Common myeloid progenitor, CD34-positive (primary cell): ENCODE measurements around the gene CACNA2D4.

ENCODE experiments used
- CTCF ChIA-PET: fragments of 350-600 bp; sonication (Branson Sonifier 250); formaldehyde crosslinking; loops from one replicate; lab custom pipeline; 2021; ENCODE audit warnings: antibody characterized with exemption; lab: Charles Lee
- POLR2A ChIA-PET: fragments of 350-600 bp; sonication (Branson Sonifier 250); formaldehyde crosslinking; loops from one replicate; lab custom pipeline; 2021; ENCODE audit warnings: antibody characterized with exemption; lab: Charles Lee
- DNase-seq, 3 donors: peaks; one replicate each; pipeline versions ENCODE4 v3.0.0 to v3.0.0-alpha.2; 2013
- H3K27ac ChIP-seq, 2 experiments: 1 replicate in 1 of 2; 2 replicates in 1 of 2; pipeline ENCODE4 v1.7.0; 2013; ENCODE audit warnings: inconsistent platforms in 2 of 2, low read length in 2 of 2, mild to moderate bottlenecking in 2 of 2, low read depth in 1 of 2, moderate library complexity in 1 of 2; ENCODE audit not compliant: severe bottlenecking in 2 of 2, insufficient read depth in 1 of 2, poor library complexity in 1 of 2
- H3K27me3 ChIP-seq, 5 experiments: replicated peaks in 2 of 5; 1 replicate in 3 of 5; 2 replicates in 2 of 5; pipeline versions ENCODE4 v1.6.1 to v1.7.0; 2013; ENCODE audit warnings: low read length in 4 of 5, mild to moderate bottlenecking in 2 of 5, moderate library complexity in 2 of 5, inconsistent platforms in 1 of 5; ENCODE audit not compliant: insufficient read depth in 5 of 5, control insufficient read depth in 4 of 5
- H3K36me3 ChIP-seq, 4 experiments: 1 replicate in 2 of 4; 2 replicates in 2 of 4; pipeline versions ENCODE4 v1.6.1 to v1.7.0; 2013; ENCODE audit warnings: low read length in 3 of 4, control low read depth in 1 of 4, mild to moderate bottlenecking in 1 of 4; ENCODE audit not compliant: control insufficient read depth in 4 of 4, insufficient read depth in 4 of 4
- H3K4me1 ChIP-seq, 4 experiments: 1 replicate in 3 of 4; 2 replicates in 1 of 4; pipeline versions ENCODE4 v1.6.1 to v1.7.1; 2013; ENCODE audit warnings: low read length in 3 of 4, mild to moderate bottlenecking in 3 of 4, control low read depth in 1 of 4, inconsistent platforms in 1 of 4, moderate library complexity in 1 of 4; ENCODE audit not compliant: control insufficient read depth in 4 of 4, insufficient read depth in 4 of 4; ENCODE audit errors: control extremely low read depth in 1 of 4
- H3K4me3 ChIP-seq, 7 experiments: 1 replicate in 4 of 7; 2 replicates in 3 of 7; pipeline versions ENCODE4 v1.5.1 to v1.7.0; 2013; ENCODE audit warnings: mild to moderate bottlenecking in 7 of 7, low read length in 6 of 7, moderate library complexity in 6 of 7, inconsistent platforms in 2 of 7, low read depth in 2 of 7, control low read depth in 1 of 7; ENCODE audit not compliant: insufficient read depth in 4 of 7, control insufficient read depth in 1 of 7; ENCODE audit errors: extremely low read depth in 1 of 7
- H3K9me3 ChIP-seq, 5 experiments: 1 replicate in 4 of 5; 2 replicates in 1 of 5; pipeline versions ENCODE4 v1.6.1 to v1.7.1; 2013; ENCODE audit warnings: low read length in 4 of 5, mild to moderate bottlenecking in 2 of 5, inconsistent platforms in 1 of 5, low read depth in 1 of 5, moderate library complexity in 1 of 5; ENCODE audit not compliant: control insufficient read depth in 4 of 5, insufficient read depth in 2 of 5; ENCODE audit errors: control extremely low read depth in 1 of 5
- WGBS: methylation state at CpG from one replicate; pipeline ENCODE4 v1.1.5; 2013; ENCODE audit not compliant: insufficient coverage; 5-methylcytosine and 5-hydroxymethylcytosine counted together

The CACNA2D4 gene

GRCh38 chr12:1760566-1761382, 157.7 kb downstream of the CACNA2D4 start:
- POLR2A ChIA-PET = no interaction called here
- H3K4me3 ChIP-seq = no peak overlapping the region
- peaks cover 0 to 2% (median 0%) of the 10 kb centered on the region in 5 experiments for H3K9me3 ChIP-seq
- DNase-seq = no peak
- no peaks in the 10 kb centered on the region for H3K27me3 ChIP-seq
- no CpG with 5 or more reads among the region's 2 CpGs for WGBS
- peaks cover 13 to 33% (median 20%) of the 10 kb centered on the region in 4 experiments for H3K36me3 ChIP-seq
- peaks cover 0 to 2% (median 0%) of the 10 kb centered on the region in 4 experiments for H3K4me1 ChIP-seq
- CTCF ChIA-PET = interaction anchor here (0.6 to 1.1 kb wide), 3 partner anchors 10 to 107 kb away, joined by 3 read pairs; no protein-coding TSS in a partner anchor
- no peak overlapping the region for H3K27ac ChIP-seq

- POLR2A ChIA-PET = no interaction called here
- DNase-seq = no peak
- peaks cover 20 to 44% (median 30%) of the 10 kb centered on the region in 4 experiments for H3K36me3 ChIP-seq
- no peak overlapping the region for H3K4me3 ChIP-seq
- H3K9me3 ChIP-seq = peaks cover 0 to 2% (median 0%) of the 10 kb centered on the region in 5 experiments
- CTCF ChIA-PET = no interaction called here
- no peak overlapping the region for H3K27ac ChIP-seq
- H3K27me3 ChIP-seq = no peaks in the 10 kb centered on the region
- peaks cover 0 to 2% (median 0%) of the 10 kb centered on the region in 4 experiments for H3K4me1 ChIP-seq
- 86% methylated on average over 1 of the region's 4 CpGs for WGBS
These were observed 159.6 kb downstream of the CACNA2D4 start for GRCh38 chr12:1758887-1759286.

GRCh38 chr12:1758376-1758775, 160.1 kb downstream of the CACNA2D4 start:
- Histone ChIP-seq H3K4me3 (no peak overlapping the region), H3K4me1 (no peaks in the 10 kb centered on the region), H3K36me3 (peaks cover 20 to 44% (median 30%) of the 10 kb centered on the region in 4 experiments), H3K27ac (no peak overlapping the region), H3K9me3 (peaks cover 0 to 2% (median 0%) of the 10 kb centered on the region in 5 experiments), H3K27me3 (no peaks in the 10 kb centered on the region)
- WGBS = 100% methylated on average over 2 of the region's 2 CpGs
- POLR2A ChIA-PET = no interaction called here
- DNase-seq = no peak
- CTCF ChIA-PET = no interaction called here

- ChIA-PET CTCF (no interaction called here), POLR2A (no interaction called here)
- Histone ChIP-seq H3K27me3 (no peaks in the 10 kb centered on the region), H3K9me3 (peaks cover 0 to 18% (median 4%) of the 10 kb centered on the region in 5 experiments), H3K4me1 (peaks cover 0 to 4% (median 0%) of the 10 kb centered on the region in 4 experiments), H3K4me3 (no peak overlapping the region), H3K36me3 (peaks cover 3 to 21% (median 10%) of the 10 kb centered on the region in 4 experiments), H3K27ac (no peak overlapping the region)
- 100% methylated on average over 1 of the region's 3 CpGs for WGBS
- DNase-seq = no peak
These were observed 168.2 kb downstream of the CACNA2D4 start for GRCh38 chr12:1750300-1750699.

GRCh38 chr12:1749019-1749418, 169.4 kb downstream of the CACNA2D4 start:
- no peak for DNase-seq
- Histone ChIP-seq H3K27me3 (no peaks in the 10 kb centered on the region), H3K9me3 (peaks cover 0 to 18% (median 4%) of the 10 kb centered on the region in 5 experiments), H3K4me1 (peaks cover 0 to 4% (median 0%) of the 10 kb centered on the region in 4 experiments), H3K4me3 (no peak overlapping the region), H3K27ac (no peak overlapping the region), H3K36me3 (peaks cover 0 to 13% (median 6%) of the 10 kb centered on the region in 4 experiments)
- CTCF ChIA-PET = no interaction called here
- POLR2A ChIA-PET = no interaction called here
- no CpG with 5 or more reads among the region's 5 CpGs for WGBS

- 100% methylated on average over 1 of the region's 2 CpGs for WGBS
- H3K36me3 ChIP-seq = peaks cover 0 to 13% (median 5%) of the 10 kb centered on the region in 4 experiments
- POLR2A ChIA-PET = no interaction called here
- H3K4me3 ChIP-seq = no peak overlapping the region
- H3K27ac ChIP-seq = no peak overlapping the region
- peaks cover 0 to 18% (median 4%) of the 10 kb centered on the region in 5 experiments for H3K9me3 ChIP-seq
- no peaks in the 10 kb centered on the region for H3K27me3 ChIP-seq
- H3K4me1 ChIP-seq = peaks cover 0 to 4% (median 0%) of the 10 kb centered on the region in 4 experiments
- DNase-seq = peak in 2 of 3 donors; percentile 11 to 35
- CTCF ChIA-PET = interaction anchor here (0.6 kb wide), 1 partner anchor 40 kb away, joined by 3 read pairs; no protein-coding TSS in a partner anchor
These were observed 170.8 kb downstream of the CACNA2D4 start for GRCh38 chr12:1747609-1748008.

GRCh38 chr12:1744932-1745331, 173.5 kb downstream of the CACNA2D4 start:
- peaks cover 0 to 9% (median 0%) of the 10 kb centered on the region in 4 experiments for H3K4me1 ChIP-seq
- CTCF ChIA-PET = interaction anchor here (1.2 kb wide), 1 partner anchor 47 kb away, joined by 3 read pairs; no protein-coding TSS in a partner anchor
- DNase-seq = no peak
- peaks cover 0 to 13% (median 6%) of the 10 kb centered on the region in 4 experiments for H3K36me3 ChIP-seq
- POLR2A ChIA-PET = no interaction called here
- H3K27me3 ChIP-seq = no peaks in the 10 kb centered on the region
- WGBS = 96% methylated on average over 2 of the region's 2 CpGs
- no peak overlapping the region for H3K4me3 ChIP-seq
- no peak overlapping the region for H3K27ac ChIP-seq
- peaks cover 0 to 18% (median 4%) of the 10 kb centered on the region in 5 experiments for H3K9me3 ChIP-seq
